Cardiac fibroblast (primary cell): ENCODE measurements around the gene FAM83E.

ENCODE experiments used
- DNase-seq, 2 donors: peaks; one replicate each; pipeline versions ENCODE4 v3.0.0 to v3.0.0-alpha.2; 2010; ENCODE audit warnings: low read depth in 2 of 2
- H3K4me3 ChIP-seq, 2 donors: replicated peaks in 1 of 2; 1 replicate in 1 of 2; 2 replicates in 1 of 2; pipeline ENCODE4 v1.5.1; 2011; ENCODE audit warnings: low read depth in 2 of 2, low read length in 2 of 2, mild to moderate bottlenecking in 2 of 2, moderate library complexity in 1 of 2
- TF ChIP-seq, protein P1 (sequence below): IDR thresholded peaks from one replicate; pipeline ENCODE4 v1.5.1; 2011; ENCODE audit warnings: low read depth, mild to moderate bottlenecking, low read length, inconsistent platforms

Gene FAM83E

DNA sequence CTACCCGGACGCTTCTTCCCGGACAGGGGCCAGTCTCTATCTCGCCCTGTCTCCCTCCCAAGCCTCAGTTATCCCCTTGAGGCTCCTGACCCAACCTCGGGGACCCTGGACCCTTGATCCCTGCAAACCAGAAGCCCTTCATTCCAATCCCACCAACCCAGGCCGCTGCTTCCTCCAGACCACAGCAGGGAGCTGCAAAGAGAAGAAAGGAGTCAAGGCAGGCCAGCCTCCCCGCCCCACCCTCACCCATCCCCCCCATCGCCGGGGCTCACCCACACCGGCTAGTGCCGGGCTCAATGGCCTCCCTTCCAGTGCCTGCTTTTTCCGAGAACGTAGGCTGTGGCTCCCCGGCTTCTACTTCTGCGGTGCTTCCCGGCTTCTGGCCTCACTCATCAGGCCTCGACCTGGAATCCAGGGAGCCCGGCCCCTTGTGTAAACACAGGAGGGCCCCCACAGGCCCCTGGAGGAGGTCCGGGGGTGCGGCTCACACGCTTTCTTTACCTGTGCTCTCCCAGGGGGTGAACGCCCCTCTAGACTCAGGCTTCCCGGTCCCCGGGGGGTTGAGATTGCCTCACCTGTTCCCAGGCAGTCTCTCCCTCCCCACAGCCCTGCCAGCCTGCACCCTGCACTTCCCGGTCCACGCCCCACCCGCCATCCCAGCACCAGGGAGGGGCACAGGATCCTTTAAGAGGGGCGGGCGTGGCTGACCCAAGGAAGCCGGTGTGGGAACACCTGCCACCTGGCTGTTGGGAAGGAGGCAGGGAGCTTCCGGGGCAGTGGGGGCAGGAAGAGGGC is at the start of gene FAM83E:
FAM83E (minus strand) TSS at position 641 of the 795 bp plus-strand sequence. CDS start 1,704 bp downstream, outside the sequence.
- DNase-seq, result no peak
- no peak within 1 kb of the TSS for H3K4me3 ChIP-seq
- TF ChIP-seq, protein P1, sequence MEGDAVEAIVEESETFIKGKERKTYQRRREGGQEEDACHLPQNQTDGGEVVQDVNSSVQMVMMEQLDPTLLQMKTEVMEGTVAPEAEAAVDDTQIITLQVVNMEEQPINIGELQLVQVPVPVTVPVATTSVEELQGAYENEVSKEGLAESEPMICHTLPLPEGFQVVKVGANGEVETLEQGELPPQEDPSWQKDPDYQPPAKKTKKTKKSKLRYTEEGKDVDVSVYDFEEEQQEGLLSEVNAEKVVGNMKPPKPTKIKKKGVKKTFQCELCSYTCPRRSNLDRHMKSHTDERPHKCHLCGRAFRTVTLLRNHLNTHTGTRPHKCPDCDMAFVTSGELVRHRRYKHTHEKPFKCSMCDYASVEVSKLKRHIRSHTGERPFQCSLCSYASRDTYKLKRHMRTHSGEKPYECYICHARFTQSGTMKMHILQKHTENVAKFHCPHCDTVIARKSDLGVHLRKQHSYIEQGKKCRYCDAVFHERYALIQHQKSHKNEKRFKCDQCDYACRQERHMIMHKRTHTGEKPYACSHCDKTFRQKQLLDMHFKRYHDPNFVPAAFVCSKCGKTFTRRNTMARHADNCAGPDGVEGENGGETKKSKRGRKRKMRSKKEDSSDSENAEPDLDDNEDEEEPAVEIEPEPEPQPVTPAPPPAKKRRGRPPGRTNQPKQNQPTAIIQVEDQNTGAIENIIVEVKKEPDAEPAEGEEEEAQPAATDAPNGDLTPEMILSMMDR, result no peak

DNA sequence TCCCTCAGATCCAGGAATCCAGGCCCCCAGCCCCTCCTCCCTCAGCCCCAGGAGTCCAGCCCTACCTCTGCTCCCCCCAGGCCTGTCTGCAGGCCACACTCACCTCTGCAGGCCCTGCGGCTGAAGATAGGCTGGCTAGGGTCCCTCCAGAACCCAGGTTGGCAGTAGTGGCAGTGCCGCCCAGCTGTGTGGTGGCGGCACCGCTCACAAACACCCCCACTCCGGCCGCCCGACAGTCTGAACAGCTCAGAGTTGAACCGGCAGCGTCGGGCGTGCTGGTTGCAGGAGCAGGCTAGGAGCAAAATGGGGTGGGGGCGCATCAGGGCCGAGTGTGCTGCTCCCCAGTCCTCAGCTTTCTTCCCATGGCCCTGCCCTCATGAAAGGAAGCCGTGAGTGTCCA is 49.6 kb upstream of the FAM83E start:
- H3K4me3 ChIP-seq, result no peak overlapping the region
- TF ChIP-seq, protein P1, result no peak
- no peak for DNase-seq

DNA sequence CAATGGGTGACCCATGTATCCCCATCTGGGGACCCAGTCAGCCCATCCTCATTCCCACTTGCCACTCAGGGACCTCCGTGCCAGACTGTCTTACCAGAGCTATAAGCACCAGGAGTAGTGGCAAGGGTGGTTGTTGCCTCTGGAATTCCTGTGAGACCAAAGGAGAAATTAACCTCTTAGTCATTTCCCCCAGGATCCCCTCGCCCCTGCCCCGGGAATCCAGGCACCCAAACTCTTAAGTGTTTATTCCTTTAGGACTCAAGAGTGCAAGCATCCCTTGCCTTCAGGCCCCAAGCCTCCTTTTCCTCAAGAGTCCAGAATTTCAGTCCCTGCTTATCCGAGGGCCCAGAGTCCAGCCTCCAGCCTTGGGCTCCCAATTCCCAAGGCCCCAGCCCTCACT is 48.8 kb upstream of the FAM83E start:
- DNase-seq, result no peak
- TF ChIP-seq, protein P1, result no peak
- no peak overlapping the region for H3K4me3 ChIP-seq

DNA sequence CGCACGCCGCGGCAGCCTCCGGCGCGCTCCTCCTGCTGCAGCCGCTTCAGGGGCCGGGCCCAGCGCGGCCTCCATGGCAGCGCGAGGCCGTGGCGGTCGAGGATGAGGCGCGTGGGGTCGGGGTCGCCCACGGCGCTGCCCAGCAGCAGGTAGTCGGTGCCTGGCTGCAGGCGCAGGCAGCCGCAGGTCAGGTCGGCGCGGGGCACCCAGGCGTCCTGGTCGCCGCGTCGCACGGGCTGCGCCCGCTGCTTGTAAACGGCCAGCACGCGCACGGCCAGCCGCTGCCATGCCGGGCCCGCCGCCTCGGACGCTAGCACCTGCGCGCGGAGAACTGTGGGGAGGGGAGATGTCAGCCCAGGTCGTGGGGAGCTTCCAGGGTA is 46.8 kb upstream of the FAM83E start:
- DNase-seq, result no peak
- H3K4me3 ChIP-seq, result no peak overlapping the region
- TF ChIP-seq, protein P1, result no peak

DNA sequence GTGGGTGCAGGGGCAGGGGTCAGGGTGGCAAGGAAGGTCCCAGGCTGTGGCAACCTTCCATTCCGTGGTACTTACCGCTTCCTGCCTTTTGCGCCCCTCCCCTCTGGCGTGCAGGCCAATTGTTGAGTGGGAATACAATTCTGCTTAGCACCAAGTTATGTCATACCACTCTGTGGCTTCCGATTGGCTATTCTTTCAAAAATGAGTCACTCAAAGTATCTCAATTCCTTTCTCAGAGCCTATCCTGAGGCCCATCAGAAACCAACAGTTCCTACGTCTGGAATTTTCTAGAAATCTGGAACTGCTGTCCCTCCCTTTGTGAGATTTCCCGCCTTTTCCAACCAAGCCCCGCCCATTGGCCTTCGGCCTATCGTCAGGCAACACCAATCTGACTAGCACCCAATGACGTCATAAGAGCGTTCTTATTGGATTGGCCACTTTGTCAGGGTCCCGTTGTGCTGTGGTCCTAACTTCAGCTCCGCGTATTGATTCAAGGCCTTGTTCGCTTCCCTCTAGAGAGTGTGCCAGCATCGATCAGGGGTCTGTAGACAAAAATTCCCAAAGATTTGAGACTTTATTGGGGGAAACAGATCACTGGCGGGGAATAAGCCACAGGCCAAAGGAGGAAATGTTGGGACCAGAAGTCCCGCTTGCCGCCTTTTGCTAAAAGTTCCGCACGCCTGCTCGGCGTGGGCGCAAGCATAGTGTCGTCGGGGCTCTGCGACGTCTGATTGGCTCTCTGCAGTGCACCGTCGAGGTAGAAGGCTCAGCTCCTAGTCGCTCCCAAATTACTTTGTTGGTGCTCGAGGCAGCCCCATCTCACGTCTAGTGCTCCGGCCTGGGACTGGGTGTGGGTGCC is 46.2 kb upstream of the FAM83E start:
- H3K4me3 ChIP-seq, result no peak overlapping the region
- peak; percentile 92 to 94 for DNase-seq
- TF ChIP-seq, protein P1, result no peak

DNA sequence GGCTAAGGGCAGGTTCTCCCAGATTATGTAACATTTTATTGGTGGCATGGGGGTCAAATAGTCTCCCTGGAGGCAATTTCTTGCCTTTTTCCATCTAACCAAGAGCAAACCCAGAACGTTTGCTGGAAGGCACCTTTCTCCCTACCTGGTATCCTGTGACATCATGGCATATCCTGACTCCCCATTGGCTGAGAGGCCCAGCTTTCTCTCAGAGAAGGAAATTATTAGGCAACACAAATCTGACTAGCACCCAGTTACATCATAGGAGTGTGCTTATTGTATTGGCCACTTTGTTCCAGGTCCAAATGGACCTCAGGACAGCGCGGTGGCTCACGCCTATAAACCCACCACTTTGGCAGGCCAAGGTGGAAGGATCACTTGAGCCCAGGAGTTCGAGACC is 44.9 kb upstream of the FAM83E start:
- DNase-seq, result peak in 1 of 2 donors; percentile 46
- TF ChIP-seq, protein P1, result no peak
- H3K4me3 ChIP-seq, result no peak overlapping the region
